HEK293 (cell line): ENCODE results near the gene HHIPL1.

Source experiments
- CTCF ChIA-PET: fragments of 350-600 bp; formaldehyde crosslinking; extraction: SDS; loops from one replicate; lab custom pipeline; 2021; ENCODE audit warnings: antibody characterized with exemption; lab: Yijun Ruan, JAX
- POLR2A ChIA-PET: fragments of 300-600 bp; formaldehyde crosslinking; extraction: SDS; loops from one replicate; lab custom pipeline; 2020; ENCODE audit warnings: antibody characterized with exemption, inconsistent platforms; lab: Yijun Ruan, JAX
- H3K27ac ChIP-seq: fragments of 200-500 bp; sonication (Bioruptor generic); 2 replicates; pipeline ENCODE4 v1.5.1; 2014; ENCODE audit warnings: low read depth, low read length, control low read depth, inconsistent platforms; ENCODE audit errors: extremely low read depth
- H3K36me3 ChIP-seq, 2 experiments: fragments of 200-500 bp in 1 of 2; sonication (Bioruptor generic) in 1 of 2; 1 replicate in 1 of 2; 2 replicates in 1 of 2; pipeline ENCODE4 v1.5.1; 2014 to 2017; ENCODE audit warnings: inconsistent platforms in 2 of 2, low read length in 2 of 2; ENCODE audit not compliant: control insufficient read depth in 2 of 2, insufficient read depth in 1 of 2
- H3K4me1 ChIP-seq: fragments of 200-500 bp; sonication (Bioruptor generic); 2 replicates; pipeline ENCODE4 v1.5.1; 2014; ENCODE audit warnings: mild to moderate bottlenecking, low read length, inconsistent platforms; ENCODE audit not compliant: control insufficient read depth, insufficient read depth
- H3K4me3 ChIP-seq: 2 replicates; pipeline ENCODE4 v1.5.1; 2011; ENCODE audit warnings: low read depth, mild to moderate bottlenecking, control low read depth, low read length, moderate library complexity
- H3K9me3 ChIP-seq: fragments of 200-500 bp; sonication (Bioruptor generic); 2 replicates; pipeline ENCODE4 v1.5.1; 2014; ENCODE audit warnings: low read depth, low read length, inconsistent platforms; ENCODE audit not compliant: control insufficient read depth, insufficient read depth
- KLF7 ChIP-seq: fragments of 450-650 bp; formaldehyde crosslinking; IDR thresholded peaks from 2 replicates; pipeline ENCODE4 v1.5.1; 2016; ENCODE audit warnings: missing biosample characterization, missing genetic modification characterization, borderline replicate concordance
- PATZ1 ChIP-seq: fragments of 450-650 bp; formaldehyde crosslinking; IDR thresholded peaks from 2 replicates; pipeline ENCODE4 v1.5.1; 2016; ENCODE audit warnings: missing biosample characterization, missing genetic modification characterization
- PRDM2 ChIP-seq: fragments of 450-650 bp; formaldehyde crosslinking; IDR thresholded peaks from 2 replicates; pipeline ENCODE4 v1.5.1; 2016; ENCODE audit warnings: missing biosample characterization, missing genetic modification characterization, borderline replicate concordance
- REPIN1 ChIP-seq: fragments of 450-650 bp; formaldehyde crosslinking; IDR thresholded peaks from 2 replicates; pipeline ENCODE4 v1.5.1; 2017; ENCODE audit warnings: missing biosample characterization, missing genetic modification characterization, low read depth
- WT1 ChIP-seq: fragments of 450-650 bp; formaldehyde crosslinking; IDR thresholded peaks from 2 replicates; pipeline ENCODE4 v1.5.1; 2016; ENCODE audit warnings: missing biosample characterization, missing genetic modification characterization
- ZBTB48 ChIP-seq: fragments of 450-650 bp; formaldehyde crosslinking; IDR thresholded peaks from 2 replicates; pipeline ENCODE4 v1.5.1; 2016; ENCODE audit warnings: missing biosample characterization, missing genetic modification characterization
- ZNF121 ChIP-seq: fragments of 450-650 bp; formaldehyde crosslinking; IDR thresholded peaks from 2 replicates; pipeline ENCODE4 v1.5.1; 2016; ENCODE audit warnings: missing biosample characterization, missing genetic modification characterization
- ZNF132 ChIP-seq: fragments of 450-650 bp; formaldehyde crosslinking; IDR thresholded peaks from 2 replicates; pipeline ENCODE4 v1.5.1; 2017; ENCODE audit warnings: missing biosample characterization, missing genetic modification characterization, borderline replicate concordance
- ZNF133 ChIP-seq: fragments of 450-650 bp; formaldehyde crosslinking; IDR thresholded peaks from 2 replicates; pipeline ENCODE4 v1.5.1; 2016; ENCODE audit warnings: missing biosample characterization, missing genetic modification characterization
- ZNF169 ChIP-seq: fragments of 450-650 bp; formaldehyde crosslinking; IDR thresholded peaks from 2 replicates; pipeline ENCODE4 v1.5.1; 2016; ENCODE audit warnings: missing biosample characterization, missing genetic modification characterization
- ZNF174 ChIP-seq: fragments of 450-650 bp; formaldehyde crosslinking; IDR thresholded peaks from 2 replicates; pipeline ENCODE4 v1.5.0; 2017; ENCODE audit warnings: missing biosample characterization, mild to moderate bottlenecking, missing genetic modification characterization
- ZNF214 ChIP-seq: fragments of 450-650 bp; formaldehyde crosslinking; IDR thresholded peaks from 2 replicates; pipeline ENCODE4 v1.5.1; 2017; ENCODE audit warnings: missing biosample characterization, mild to moderate bottlenecking, missing genetic modification characterization, borderline replicate concordance
- ZNF239 ChIP-seq: fragments of 450-650 bp; formaldehyde crosslinking; IDR thresholded peaks from 2 replicates; pipeline ENCODE4 v1.5.1; 2016; ENCODE audit warnings: missing biosample characterization, missing genetic modification characterization
- ZNF266 ChIP-seq: fragments of 450-650 bp; formaldehyde crosslinking; IDR thresholded peaks from 2 replicates; pipeline ENCODE4 v1.5.1; 2016; ENCODE audit warnings: missing biosample characterization, missing genetic modification characterization, low read depth
- ZNF292 ChIP-seq: fragments of 450-650 bp; formaldehyde crosslinking; IDR thresholded peaks from 2 replicates; pipeline ENCODE4 v1.5.1; 2016; ENCODE audit warnings: low read depth, missing biosample characterization, missing genetic modification characterization, borderline replicate concordance
- ZNF521 ChIP-seq: fragments of 450-650 bp; formaldehyde crosslinking; IDR thresholded peaks from 2 replicates; pipeline ENCODE4 v1.5.1; 2017; ENCODE audit warnings: missing biosample characterization, mild to moderate bottlenecking, missing genetic modification characterization
- ZNF544 ChIP-seq: fragments of 450-650 bp; formaldehyde crosslinking; IDR thresholded peaks from 2 replicates; pipeline ENCODE4 v1.5.0; 2017; ENCODE audit warnings: missing biosample characterization, missing genetic modification characterization
- ZNF561 ChIP-seq: fragments of 450-650 bp; IDR thresholded peaks from 2 replicates; pipeline ENCODE4 v1.5.1; 2018; ENCODE audit warnings: missing biosample characterization, missing genetic modification characterization, borderline replicate concordance
- ZNF623 ChIP-seq: fragments of 450-650 bp; formaldehyde crosslinking; IDR thresholded peaks from 2 replicates; pipeline ENCODE4 v1.5.1; 2016; ENCODE audit warnings: missing biosample characterization, missing genetic modification characterization
- ZNF629 ChIP-seq: fragments of 450-650 bp; formaldehyde crosslinking; IDR thresholded peaks from 2 replicates; pipeline ENCODE4 v1.5.1; 2017; ENCODE audit warnings: missing biosample characterization, missing genetic modification characterization
- ZNF664 ChIP-seq: fragments of 450-650 bp; formaldehyde crosslinking; IDR thresholded peaks from 2 replicates; pipeline ENCODE4 v1.5.1; 2016; ENCODE audit warnings: missing biosample characterization, missing genetic modification characterization
- ZNF701 ChIP-seq: fragments of 450-650 bp; formaldehyde crosslinking; IDR thresholded peaks from 2 replicates; pipeline ENCODE4 v1.5.1; 2016; ENCODE audit warnings: missing biosample characterization, missing genetic modification characterization
- TF ChIP-seq, protein P1 (sequence below): fragments of 450-650 bp; formaldehyde crosslinking; IDR thresholded peaks from 2 replicates; pipeline ENCODE4 v1.5.1; 2017; ENCODE audit warnings: missing biosample characterization, mild to moderate bottlenecking, missing genetic modification characterization, moderate library complexity
- TF ChIP-seq, protein P2 (sequence below): fragments of 450-650 bp; formaldehyde crosslinking; IDR thresholded peaks from 2 replicates; pipeline ENCODE4 v1.5.1; 2017; ENCODE audit warnings: missing biosample characterization, missing genetic modification characterization
- TF ChIP-seq, protein P3 (sequence below): fragments of 450-650 bp; formaldehyde crosslinking; IDR thresholded peaks from 2 replicates; pipeline ENCODE4; 2016; ENCODE audit warnings: missing biosample characterization, missing genetic modification characterization

HHIPL1 gene

GRCh38 chr14:99718031-99718810 lies 73.3 kb downstream of the HHIPL1 start:
- POLR2A ChIA-PET, result no interaction called here
- H3K4me1 ChIP-seq, result no peaks in the 10 kb centered on the region

GRCh38 chr14:99718811-99719192 lies 73.9 kb downstream of the HHIPL1 start:
- no peaks in the 10 kb centered on the region for H3K4me1 ChIP-seq
- ChIA-PET CTCF (interaction anchor here (1.0 to 1.4 kb wide), 2 partner anchors 11 to 194 kb away, joined by 3 to 4 read pairs; no protein-coding TSS in a partner anchor), POLR2A (interaction anchor here (0.7 kb wide), 1 partner anchor 419 kb away, joined by 6 read pairs; no protein-coding TSS in a partner anchor)
- H3K9me3 ChIP-seq, result no peaks in the 10 kb centered on the region
- H3K36me3 ChIP-seq, result no peaks in the 10 kb centered on the region
- no peak overlapping the region for H3K4me3 ChIP-seq
- H3K27ac ChIP-seq, result no peak overlapping the region
- TF ChIP-seq, protein P1, sequence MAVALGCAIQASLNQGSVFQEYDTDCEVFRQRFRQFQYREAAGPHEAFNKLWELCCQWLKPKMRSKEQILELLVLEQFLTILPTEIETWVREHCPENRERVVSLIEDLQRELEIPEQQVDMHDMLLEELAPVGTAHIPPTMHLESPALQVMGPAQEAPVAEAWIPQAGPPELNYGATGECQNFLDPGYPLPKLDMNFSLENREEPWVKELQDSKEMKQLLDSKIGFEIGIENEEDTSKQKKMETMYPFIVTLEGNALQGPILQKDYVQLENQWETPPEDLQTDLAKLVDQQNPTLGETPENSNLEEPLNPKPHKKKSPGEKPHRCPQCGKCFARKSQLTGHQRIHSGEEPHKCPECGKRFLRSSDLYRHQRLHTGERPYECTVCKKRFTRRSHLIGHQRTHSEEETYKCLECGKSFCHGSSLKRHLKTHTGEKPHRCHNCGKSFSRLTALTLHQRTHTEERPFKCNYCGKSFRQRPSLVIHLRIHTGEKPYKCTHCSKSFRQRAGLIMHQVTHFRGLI, result no peak
- no peak for TF ChIP-seq PRDM2
- no peak for TF ChIP-seq ZNF169 (tag by site-specific recombination)
- TF ChIP-seq ZNF629 (tag by site-specific recombination), result no peak
- no peak for TF ChIP-seq ZNF214
- TF ChIP-seq ZNF266 (tag by site-specific recombination), result no peak
- no peak for TF ChIP-seq ZNF174 (tag by site-specific recombination)
- no peak for TF ChIP-seq ZNF239
- no peak for TF ChIP-seq ZNF133 (tag by site-specific recombination)
- no peak for TF ChIP-seq ZNF521 (tag by site-specific recombination)
- no peak for TF ChIP-seq PATZ1 (tag by site-specific recombination)
- no peak for TF ChIP-seq ZNF132

More at GRCh38 chr14:99718031-99718810, 73.3 kb downstream of the HHIPL1 start:
- Histone ChIP-seq H3K27ac (no peak overlapping the region), H3K9me3 (no peaks in the 10 kb centered on the region), H3K4me3 (no peak overlapping the region), H3K36me3 (no peaks in the 10 kb centered on the region)
- TF ChIP-seq ZNF701 (tag by site-specific recombination) (no peak), ZNF623 (tag by site-specific recombination) (peak; percentile 51), ZBTB48 (tag by site-specific recombination) (peak; percentile 51; the same call in 1 of the 2 replicates), ZNF544 (no peak), KLF7 (tag by site-specific recombination) (no peak), REPIN1 (no peak), ZNF664 (tag by site-specific recombination) (no peak), ZNF121 (tag by site-specific recombination) (no peak), WT1 (no peak), ZNF292 (tag by site-specific recombination) (no peak), ZNF561 (tag by site-specific recombination) (no peak)
- TF ChIP-seq, protein P2, sequence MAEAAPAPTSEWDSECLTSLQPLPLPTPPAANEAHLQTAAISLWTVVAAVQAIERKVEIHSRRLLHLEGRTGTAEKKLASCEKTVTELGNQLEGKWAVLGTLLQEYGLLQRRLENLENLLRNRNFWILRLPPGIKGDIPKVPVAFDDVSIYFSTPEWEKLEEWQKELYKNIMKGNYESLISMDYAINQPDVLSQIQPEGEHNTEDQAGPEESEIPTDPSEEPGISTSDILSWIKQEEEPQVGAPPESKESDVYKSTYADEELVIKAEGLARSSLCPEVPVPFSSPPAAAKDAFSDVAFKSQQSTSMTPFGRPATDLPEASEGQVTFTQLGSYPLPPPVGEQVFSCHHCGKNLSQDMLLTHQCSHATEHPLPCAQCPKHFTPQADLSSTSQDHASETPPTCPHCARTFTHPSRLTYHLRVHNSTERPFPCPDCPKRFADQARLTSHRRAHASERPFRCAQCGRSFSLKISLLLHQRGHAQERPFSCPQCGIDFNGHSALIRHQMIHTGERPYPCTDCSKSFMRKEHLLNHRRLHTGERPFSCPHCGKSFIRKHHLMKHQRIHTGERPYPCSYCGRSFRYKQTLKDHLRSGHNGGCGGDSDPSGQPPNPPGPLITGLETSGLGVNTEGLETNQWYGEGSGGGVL, result no peak
- TF ChIP-seq, protein P3, sequence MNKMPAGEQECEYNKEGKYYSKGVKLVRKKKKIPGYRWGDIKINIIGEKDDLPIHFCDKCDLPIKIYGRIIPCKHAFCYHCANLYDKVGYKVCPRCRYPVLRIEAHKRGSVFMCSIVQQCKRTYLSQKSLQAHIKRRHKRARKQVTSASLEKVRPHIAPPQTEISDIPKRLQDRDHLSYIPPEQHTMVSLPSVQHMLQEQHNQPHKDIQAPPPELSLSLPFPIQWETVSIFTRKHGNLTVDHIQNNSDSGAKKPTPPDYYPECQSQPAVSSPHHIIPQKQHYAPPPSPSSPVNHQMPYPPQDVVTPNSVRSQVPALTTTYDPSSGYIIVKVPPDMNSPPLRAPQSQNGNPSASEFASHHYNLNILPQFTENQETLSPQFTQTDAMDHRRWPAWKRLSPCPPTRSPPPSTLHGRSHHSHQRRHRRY (tag by site-specific recombination), result no peak
- CTCF ChIA-PET, result interaction anchor here (1.0 to 1.4 kb wide), 2 partner anchors 12 to 193 kb away, joined by 3 to 4 read pairs; no protein-coding TSS in a partner anchor
